ENCODE measurements around the gene CDYL2.

DNA sequence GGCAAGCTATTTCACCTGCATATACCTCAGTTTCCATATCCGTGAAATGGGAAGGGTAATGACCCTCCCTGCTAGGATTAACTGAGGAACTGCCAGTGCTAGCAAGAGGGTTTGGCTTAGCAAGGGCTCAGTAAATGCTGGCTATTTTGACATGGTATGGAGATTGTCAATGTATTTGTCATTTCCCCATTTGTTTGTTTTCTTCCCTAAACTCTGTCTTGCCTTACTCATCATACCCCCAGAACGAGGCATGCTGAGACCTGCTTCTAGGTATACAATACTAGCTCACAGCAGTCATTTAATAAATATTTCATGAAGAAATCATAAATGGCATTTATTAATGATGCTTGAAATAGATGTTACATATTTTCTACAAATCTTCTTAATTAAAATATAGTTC is 139.6 kb downstream of the CDYL2 start:
- no peak for TF ChIP-seq EZH2 (IDR thresholded peaks at IDR 0.05; ENCODE audit: borderline replicate concordance)
- TF ChIP-seq, protein P1, sequence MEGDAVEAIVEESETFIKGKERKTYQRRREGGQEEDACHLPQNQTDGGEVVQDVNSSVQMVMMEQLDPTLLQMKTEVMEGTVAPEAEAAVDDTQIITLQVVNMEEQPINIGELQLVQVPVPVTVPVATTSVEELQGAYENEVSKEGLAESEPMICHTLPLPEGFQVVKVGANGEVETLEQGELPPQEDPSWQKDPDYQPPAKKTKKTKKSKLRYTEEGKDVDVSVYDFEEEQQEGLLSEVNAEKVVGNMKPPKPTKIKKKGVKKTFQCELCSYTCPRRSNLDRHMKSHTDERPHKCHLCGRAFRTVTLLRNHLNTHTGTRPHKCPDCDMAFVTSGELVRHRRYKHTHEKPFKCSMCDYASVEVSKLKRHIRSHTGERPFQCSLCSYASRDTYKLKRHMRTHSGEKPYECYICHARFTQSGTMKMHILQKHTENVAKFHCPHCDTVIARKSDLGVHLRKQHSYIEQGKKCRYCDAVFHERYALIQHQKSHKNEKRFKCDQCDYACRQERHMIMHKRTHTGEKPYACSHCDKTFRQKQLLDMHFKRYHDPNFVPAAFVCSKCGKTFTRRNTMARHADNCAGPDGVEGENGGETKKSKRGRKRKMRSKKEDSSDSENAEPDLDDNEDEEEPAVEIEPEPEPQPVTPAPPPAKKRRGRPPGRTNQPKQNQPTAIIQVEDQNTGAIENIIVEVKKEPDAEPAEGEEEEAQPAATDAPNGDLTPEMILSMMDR (IDR thresholded peaks at IDR 0.05; ENCODE audit: poor library complexity): no peak
- no peak for TF ChIP-seq EZH2phosphoT487 (IDR thresholded peaks at IDR 0.05; ENCODE audit: low read depth, severe bottlenecking, unreplicated experiment)

Data from hepatocyte (in vitro differentiated cells).